ENCODE data around the gene ACTN2.

ACTN2 gene

DNA sequence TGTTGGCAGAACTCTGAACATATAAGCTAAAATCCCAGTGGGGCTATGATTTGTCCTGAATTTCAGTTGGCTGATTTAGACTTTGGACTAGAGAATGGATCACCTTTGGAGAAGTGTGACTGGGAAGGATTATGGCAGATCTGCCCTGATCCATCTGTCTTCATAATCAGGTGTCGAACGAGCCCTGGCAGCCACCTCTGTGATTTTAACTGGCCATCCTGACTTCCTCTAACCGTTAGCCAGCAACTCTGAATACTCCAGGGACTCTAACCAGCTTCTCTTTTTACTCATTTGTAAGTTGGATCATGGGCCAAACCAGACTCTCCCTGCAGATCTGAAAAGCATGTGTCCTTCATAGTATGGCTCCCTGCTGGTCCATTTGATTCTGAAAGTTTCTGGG is 32.0 kb downstream of the ACTN2 start:
- H3K9me3 ChIP-seq (ENCODE audit: low read depth, low read length), result no peaks in the 10 kb centered on the region
- H3K4me3 ChIP-seq, result no peak overlapping the region
- no peak for TF ChIP-seq FOXP2 (optimal IDR thresholded peaks at IDR 0.05; ENCODE audit: control extremely low read depth, extremely low read length, insufficient read depth)
- TF ChIP-seq EZH2 (IDR thresholded peaks at IDR 0.05), result no peak
- TF ChIP-seq POLR2AphosphoS5 (IDR thresholded peaks at IDR 0.05; ENCODE audit: borderline replicate concordance, low read depth, low read length), result no peak
- no peak overlapping the region for H3K27ac ChIP-seq
- H3K36me3 ChIP-seq (ENCODE audit: insufficient read depth, low read length), result peaks cover 53% of the 10 kb centered on the region
- H3K9ac ChIP-seq (ENCODE audit: insufficient read length), result no peak overlapping the region
- DNase-seq (ENCODE audit: low read depth, low spot score), result no peak

GRCh38 chr1:236720206-236720605 is 33.9 kb downstream of the ACTN2 start:
- peak overlapping the region; percentile 13; the same call in 1 of the 2 replicates for H3K4me3 ChIP-seq
- H3K9ac ChIP-seq (ENCODE audit: insufficient read length), result no peak overlapping the region
- no peaks in the 10 kb centered on the region for H3K9me3 ChIP-seq (ENCODE audit: low read depth, low read length)
- no peak for DNase-seq (ENCODE audit: low read depth, low spot score)
- H3K27ac ChIP-seq, result peak overlapping the region; percentile 87
- H3K36me3 ChIP-seq (ENCODE audit: insufficient read depth, low read length), result peaks cover 63% of the 10 kb centered on the region
- TF ChIP-seq EZH2 (IDR thresholded peaks at IDR 0.05) (no peak), POLR2AphosphoS5 (IDR thresholded peaks at IDR 0.05; ENCODE audit: borderline replicate concordance, low read depth, low read length) (no peak), FOXP2 (optimal IDR thresholded peaks at IDR 0.05; ENCODE audit: control extremely low read depth, extremely low read length, insufficient read depth) (no peak)

DNA sequence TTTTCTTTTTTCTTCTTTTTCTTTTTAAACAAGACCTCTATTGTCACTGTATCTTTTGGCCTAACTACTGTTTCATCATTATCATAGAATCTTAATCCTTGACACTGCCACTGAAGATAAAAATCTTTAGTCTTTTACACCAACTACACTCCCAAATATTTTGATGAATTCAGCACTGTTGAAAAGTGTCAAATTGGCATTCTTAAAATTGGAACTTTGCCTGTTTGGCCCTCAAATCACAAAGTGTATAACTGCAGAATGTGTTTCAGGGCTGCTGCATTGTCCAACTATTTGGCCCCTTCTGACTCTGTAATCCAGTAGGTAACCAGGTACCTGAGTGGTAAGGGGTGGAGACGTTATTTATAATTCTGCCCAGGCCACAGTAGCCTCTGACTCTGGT is 34.3 kb downstream of the ACTN2 start:
- no peak for DNase-seq (ENCODE audit: low read depth, low spot score)
- peak overlapping the region; percentile 87 for H3K27ac ChIP-seq
- no peaks in the 10 kb centered on the region for H3K9me3 ChIP-seq (ENCODE audit: low read depth, low read length)
- no peak overlapping the region for H3K9ac ChIP-seq (ENCODE audit: insufficient read length)
- no peak for TF ChIP-seq EZH2 (IDR thresholded peaks at IDR 0.05)
- TF ChIP-seq FOXP2 (optimal IDR thresholded peaks at IDR 0.05; ENCODE audit: control extremely low read depth, extremely low read length, insufficient read depth), result no peak
- TF ChIP-seq POLR2AphosphoS5 (IDR thresholded peaks at IDR 0.05; ENCODE audit: borderline replicate concordance, low read depth, low read length), result no peak
- peaks cover 63% of the 10 kb centered on the region for H3K36me3 ChIP-seq (ENCODE audit: insufficient read depth, low read length)
- peak overlapping the region; percentile 13; the same call in 1 of the 2 replicates for H3K4me3 ChIP-seq

DNA sequence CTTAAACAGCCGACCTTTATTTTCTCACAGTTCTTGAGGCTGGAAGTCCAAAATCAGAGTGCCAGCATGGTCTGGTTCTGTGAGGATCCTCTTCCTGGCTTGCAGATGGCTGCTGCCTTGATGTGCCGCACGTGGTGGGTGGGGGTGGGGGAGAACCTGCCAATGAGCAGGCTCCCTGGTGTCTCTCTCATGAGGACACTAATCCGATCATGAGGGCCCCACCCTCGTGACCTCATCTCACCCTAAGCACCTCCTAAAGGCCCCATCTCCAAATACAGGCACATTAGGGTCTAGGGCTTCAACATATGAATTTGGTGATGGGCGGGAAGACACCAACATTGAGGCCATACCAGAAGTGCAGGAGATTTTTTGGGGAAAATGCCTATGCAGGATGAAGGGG is 37.8 kb downstream of the ACTN2 start:
- Histone ChIP-seq H3K36me3 (ENCODE audit: insufficient read depth, low read length) (peaks cover 63% of the 10 kb centered on the region), H3K9ac (ENCODE audit: insufficient read length) (no peak overlapping the region), H3K4me3 (no peak overlapping the region), H3K9me3 (ENCODE audit: low read depth, low read length) (no peaks in the 10 kb centered on the region), H3K27ac (no peak overlapping the region)
- no peak for DNase-seq (ENCODE audit: low read depth, low spot score)
- TF ChIP-seq EZH2 (IDR thresholded peaks at IDR 0.05), result no peak

GRCh38 chr1:236724506-236724905 is 38.2 kb downstream of the ACTN2 start:
- peaks cover 59% of the 10 kb centered on the region for H3K36me3 ChIP-seq (ENCODE audit: insufficient read depth, low read length)
- H3K9ac ChIP-seq (ENCODE audit: insufficient read length), result no peak overlapping the region
- TF ChIP-seq EZH2 (IDR thresholded peaks at IDR 0.05) (no peak), FOXP2 (optimal IDR thresholded peaks at IDR 0.05; ENCODE audit: control extremely low read depth, extremely low read length, insufficient read depth) (no peak), POLR2AphosphoS5 (IDR thresholded peaks at IDR 0.05; ENCODE audit: borderline replicate concordance, low read depth, low read length) (no peak)
- no peak for DNase-seq (ENCODE audit: low read depth, low spot score)
- H3K4me3 ChIP-seq, result no peak overlapping the region
- no peaks in the 10 kb centered on the region for H3K9me3 ChIP-seq (ENCODE audit: low read depth, low read length)
- no peak overlapping the region for H3K27ac ChIP-seq

DNA sequence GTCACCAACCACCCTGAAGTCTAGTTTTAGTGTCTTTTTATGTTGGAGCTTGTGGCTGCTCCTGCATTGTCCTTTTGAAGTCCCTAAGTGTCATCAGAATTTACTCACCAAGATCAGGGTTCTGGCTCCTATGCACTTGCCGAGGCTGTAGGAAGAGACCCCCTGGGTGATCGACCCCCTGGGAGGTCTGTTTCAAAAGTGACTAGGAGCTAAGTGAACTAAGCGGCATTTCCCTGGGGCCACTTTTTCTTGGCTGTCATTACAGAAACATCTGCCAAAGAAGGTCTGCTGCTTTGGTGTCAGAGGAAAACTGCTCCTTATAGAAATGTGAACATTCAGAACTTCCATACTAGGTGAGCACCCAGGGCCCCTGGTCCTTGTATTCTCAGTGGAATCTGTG is 39.4 kb downstream of the ACTN2 start:
- TF ChIP-seq POLR2AphosphoS5 (IDR thresholded peaks at IDR 0.05; ENCODE audit: borderline replicate concordance, low read depth, low read length) (no peak), FOXP2 (optimal IDR thresholded peaks at IDR 0.05; ENCODE audit: control extremely low read depth, extremely low read length, insufficient read depth) (no peak), EZH2 (IDR thresholded peaks at IDR 0.05) (no peak)
- H3K9me3 ChIP-seq (ENCODE audit: low read depth, low read length), result no peaks in the 10 kb centered on the region
- H3K27ac ChIP-seq, result peak overlapping the region; percentile 80
- H3K4me3 ChIP-seq, result no peak overlapping the region
- H3K36me3 ChIP-seq (ENCODE audit: insufficient read depth, low read length), result peaks cover 51% of the 10 kb centered on the region
- no peak for DNase-seq (ENCODE audit: low read depth, low spot score)
- H3K9ac ChIP-seq (ENCODE audit: insufficient read length), result no peak overlapping the region

DNA sequence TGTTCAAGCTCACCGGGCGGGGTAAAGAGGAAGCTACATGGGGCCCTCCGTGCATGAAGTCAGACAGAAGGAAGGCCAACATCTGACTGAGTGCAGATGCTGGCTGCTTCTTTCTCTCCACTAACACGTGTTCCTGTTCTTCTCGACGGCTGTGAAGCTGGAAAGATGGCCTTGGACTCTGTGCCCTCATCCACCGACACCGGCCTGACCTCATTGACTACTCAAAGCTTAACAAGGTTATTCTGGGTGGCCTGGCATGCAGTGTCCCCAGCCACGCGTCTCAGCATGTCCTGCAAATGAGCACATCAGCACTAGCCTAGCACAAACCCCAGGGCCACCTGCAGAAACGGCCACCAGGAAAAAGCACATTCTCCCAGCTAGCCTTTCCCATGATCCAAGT is 41.2 kb downstream of the ACTN2 start:
- Histone ChIP-seq H3K4me3 (no peak overlapping the region), H3K9ac (ENCODE audit: insufficient read length) (no peak overlapping the region), H3K9me3 (ENCODE audit: low read depth, low read length) (no peaks in the 10 kb centered on the region), H3K27ac (no peak overlapping the region), H3K36me3 (ENCODE audit: insufficient read depth, low read length) (peaks cover 51% of the 10 kb centered on the region)
- DNase-seq (ENCODE audit: low read depth, low spot score), result no peak
- TF ChIP-seq FOXP2 (optimal IDR thresholded peaks at IDR 0.05; ENCODE audit: control extremely low read depth, extremely low read length, insufficient read depth) (no peak), POLR2AphosphoS5 (IDR thresholded peaks at IDR 0.05; ENCODE audit: borderline replicate concordance, low read depth, low read length) (no peak), EZH2 (IDR thresholded peaks at IDR 0.05) (no peak)

- H3K4me3 ChIP-seq, result no peak overlapping the region
- TF ChIP-seq POLR2AphosphoS5 (IDR thresholded peaks at IDR 0.05; ENCODE audit: borderline replicate concordance, low read depth, low read length) (no peak), EZH2 (IDR thresholded peaks at IDR 0.05) (no peak), FOXP2 (optimal IDR thresholded peaks at IDR 0.05; ENCODE audit: control extremely low read depth, extremely low read length, insufficient read depth) (no peak)
- H3K9ac ChIP-seq (ENCODE audit: insufficient read length), result no peak overlapping the region
- H3K36me3 ChIP-seq (ENCODE audit: insufficient read depth, low read length), result peaks cover 44% of the 10 kb centered on the region
- DNase-seq (ENCODE audit: low read depth, low spot score), result no peak
- no peaks in the 10 kb centered on the region for H3K9me3 ChIP-seq (ENCODE audit: low read depth, low read length)
- no peak overlapping the region for H3K27ac ChIP-seq
Observed at GRCh38 chr1:236728752-236729151, 42.5 kb downstream of the ACTN2 start.

GRCh38 chr1:236733653-236734052 is 47.4 kb downstream of the ACTN2 start:
- peaks cover 61% of the 10 kb centered on the region for H3K36me3 ChIP-seq (ENCODE audit: insufficient read depth, low read length)
- TF ChIP-seq POLR2AphosphoS5 (IDR thresholded peaks at IDR 0.05; ENCODE audit: borderline replicate concordance, low read depth, low read length) (no peak), EZH2 (IDR thresholded peaks at IDR 0.05) (no peak), FOXP2 (optimal IDR thresholded peaks at IDR 0.05; ENCODE audit: control extremely low read depth, extremely low read length, insufficient read depth) (no peak)
- no peak for DNase-seq (ENCODE audit: low read depth, low spot score)
- H3K27ac ChIP-seq, result no peak overlapping the region
- H3K9ac ChIP-seq (ENCODE audit: insufficient read length), result no peak overlapping the region
- no peaks in the 10 kb centered on the region for H3K9me3 ChIP-seq (ENCODE audit: low read depth, low read length)
- no peak overlapping the region for H3K4me3 ChIP-seq
